ENCODE measurements around the gene COPS7B. TPM values are rescaled to one million over a fixed set of nuclear protein-coding genes. Genes with fewer than 3 reads are reported as not detected.

COPS7B gene
- total RNA-seq, 1 experiment from 2014 or later, result 61.4 TPM

DNA sequence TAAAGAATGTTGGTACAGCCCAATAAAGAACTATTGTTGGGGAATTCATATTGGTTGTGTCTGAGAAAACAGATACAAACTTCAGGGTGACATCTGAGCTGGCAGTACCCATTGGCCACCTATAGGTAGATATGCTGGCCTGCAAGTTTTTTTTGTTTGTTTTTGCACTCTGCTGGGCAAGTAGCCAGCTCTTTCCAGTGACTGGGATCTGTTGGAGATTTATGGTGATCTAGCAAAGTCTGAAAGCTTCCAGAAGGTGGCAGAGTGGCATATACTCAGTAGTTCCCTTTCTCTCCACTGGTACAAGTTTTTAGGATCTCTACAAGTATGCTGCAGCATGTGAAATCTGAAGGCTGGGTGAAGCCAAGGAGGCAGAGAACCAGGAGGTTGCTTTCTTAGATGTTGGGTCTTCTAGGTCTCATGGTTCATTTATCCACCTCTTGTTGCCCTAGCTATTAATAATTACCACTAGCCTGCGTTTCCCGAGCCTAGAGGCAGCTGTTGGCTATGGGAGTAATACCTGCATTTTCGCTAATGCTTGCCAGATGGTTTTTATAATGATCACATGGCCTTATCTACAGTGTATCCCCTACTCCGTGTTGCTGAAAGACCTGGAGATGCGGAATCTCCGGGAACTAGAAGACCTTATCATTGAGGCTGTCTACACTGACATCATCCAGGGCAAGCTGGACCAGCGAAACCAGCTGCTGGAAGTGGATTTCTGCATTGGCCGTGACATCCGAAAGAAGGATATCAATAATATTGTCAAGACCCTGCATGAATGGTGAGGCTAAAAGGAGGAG is 9.5 kb downstream of the COPS7B start:
- Histone ChIP-seq H3K4ac (ENCODE audit: low read depth, low read length) (no peak overlapping the region), H3K79me2 (ENCODE audit: insufficient read depth, low read length) (0 out of 2 replicates have a peak, but pooled peaks cover 2% of the 10 kb centered on the region), H2BK120ac (ENCODE audit: low read depth, low read length, poor library complexity, severe bottlenecking) (no peak overlapping the region), H4K91ac (ENCODE audit: insufficient read length, low read depth, low read length) (no peak overlapping the region), H3K79me1 (ENCODE audit: insufficient read depth, low read depth, low read length, poor library complexity, severe bottlenecking) (no peaks in the 10 kb centered on the region), H2AK5ac (ENCODE audit: insufficient read length, low read length) (no peak overlapping the region), H2BK12ac (ENCODE audit: insufficient read length, low read depth, low read length) (no peak overlapping the region), H2BK5ac (ENCODE audit: insufficient read length, low read length) (no peak overlapping the region), H3K23ac (ENCODE audit: insufficient read length, low read depth, low read length) (no peak overlapping the region), H2BK20ac (ENCODE audit: low read depth, low read length, poor library complexity, severe bottlenecking) (no peak overlapping the region), H2BK15ac (ENCODE audit: low read depth, low read length) (no peak overlapping the region), H3T11ph (ENCODE audit: low read length) (no peak overlapping the region), H3K27me3 (ENCODE audit: insufficient read depth, low read length) (no peaks in the 10 kb centered on the region), H2AFZ (ENCODE audit: low read length) (no peak overlapping the region), H3K9me3 (ENCODE audit: control insufficient read depth, low read depth, low read length) (no peaks in the 10 kb centered on the region), H3K56ac (ENCODE audit: insufficient read length, low read depth, low read length) (no peak overlapping the region), H3K18ac (ENCODE audit: insufficient read length, low read depth, low read length) (no peak overlapping the region), H3K9ac (ENCODE audit: extremely low read depth, insufficient read length, low read length) (no peak overlapping the region), H3K23me2 (ENCODE audit: insufficient read length, low read depth, low read length, poor library complexity, severe bottlenecking) (no peaks in the 10 kb centered on the region), H3K4me1 (ENCODE audit: insufficient read depth, low read length) (no peaks in the 10 kb centered on the region), H4K8ac (replicated peaks; ENCODE audit: insufficient read length, low read depth, low read length) (no peak overlapping the region), H4K5ac (ENCODE audit: insufficient read length, low read depth, low read length) (no peak overlapping the region), H3K14ac (ENCODE audit: insufficient read depth, low read length) (no peak overlapping the region), H4K20me1 (ENCODE audit: control insufficient read depth, insufficient read depth, insufficient read length) (no peaks in the 10 kb centered on the region), H3K4me2 (ENCODE audit: insufficient read depth, insufficient read length, low read length) (no peak overlapping the region), H3K27ac (ENCODE audit: insufficient read length, low read depth, low read length) (no peak overlapping the region)
- H3K4me3 Mint-ChIP-seq, result no peak overlapping the region
- peaks cover 12 to 72% (median 51%) of the 10 kb centered on the region in 3 experiments; a peak in 6 of 7 replicates for H3K36me3 Mint-ChIP-seq (ENCODE audit: insufficient read depth in 1 of 3, low read depth in 3 of 3)
- peak; percentile 55 for TF ChIP-seq CTCF (conservative IDR thresholded peaks at IDR 0.05)
- DNase-seq, result no peak
- no peaks in the 10 kb centered on the region for H3K9me3 Mint-ChIP-seq
- WGBS (ENCODE audit: extremely low coverage, insufficient read length, low lambda C conversion rate), result no CpG with 5 or more reads among the region's 9 CpGs
- H3K4me1 Mint-ChIP-seq, result no peaks in the 10 kb centered on the region
- H3K27me3 Mint-ChIP-seq (ENCODE audit: low read depth), result no peaks in the 10 kb centered on the region
- H3K27ac Mint-ChIP-seq, result no peak overlapping the region

All from H9 (cell line).